Natural killer cell treated with Interleukin-12 subunit alpha and Interleukin-12 subunit beta and Interleukin-15 and Interleukin-18, amount 100 ng/mL, for 72 hours (primary cell): ENCODE measurements around the gene PPME1. TPM values are rescaled to one million over a fixed set of nuclear protein-coding genes. Genes with fewer than 3 reads are reported as not detected.

Experiments
- ATAC-seq, 2 donors: fragments of 150-1000 bp; cut with Tn5 transposase in 1 of 2; sonication (Bioruptor Pico), chemical (Tn5 transposase) in 1 of 2; 2 replicates each; pipeline ENCODE4 v1.10.0; 2021
- DNase-seq: peaks from one replicate; pipeline ENCODE4 v3.0.0; 2022; ENCODE audit warnings: low spot score
- H3K27ac Mint-ChIP-seq, 2 donors: 1 replicate in 1 of 2; 2 replicates in 1 of 2; pipeline ENCODE4 v1.8.0; 2022; ENCODE audit warnings: mixed read lengths in 2 of 2, mild to moderate bottlenecking in 1 of 2, moderate library complexity in 1 of 2
- H3K27me3 Mint-ChIP-seq, 2 donors: 1 replicate in 1 of 2; 2 replicates in 1 of 2; pipeline ENCODE4 v1.8.0; 2022; ENCODE audit warnings: mixed read lengths in 2 of 2
- H3K36me3 Mint-ChIP-seq: one replicate; pipeline ENCODE4 v1.8.0; 2022; ENCODE audit warnings: mixed read lengths
- H3K4me1 Mint-ChIP-seq, 2 donors: 1 replicate in 1 of 2; 2 replicates in 1 of 2; pipeline ENCODE4 v1.8.0; 2022; ENCODE audit warnings: low read depth in 2 of 2, mixed read lengths in 2 of 2, mild to moderate bottlenecking in 1 of 2
- H3K4me3 Mint-ChIP-seq: one replicate; pipeline ENCODE4 v1.8.0; 2022; ENCODE audit warnings: mixed read lengths
- H3K9me3 Mint-ChIP-seq: 2 replicates; pipeline ENCODE4 v1.8.0; 2022; ENCODE audit warnings: mixed read lengths
- total RNA-seq, 2 donors: library from RNA; stranded (reverse); gene quantifications; one replicate each; pipeline ENCODE4 v1.2.3, GENCODE V29; 2022

Gene PPME1
- total RNA-seq, 2 donors from 2014 or later: 50.6 to 51.5 TPM

DNA sequence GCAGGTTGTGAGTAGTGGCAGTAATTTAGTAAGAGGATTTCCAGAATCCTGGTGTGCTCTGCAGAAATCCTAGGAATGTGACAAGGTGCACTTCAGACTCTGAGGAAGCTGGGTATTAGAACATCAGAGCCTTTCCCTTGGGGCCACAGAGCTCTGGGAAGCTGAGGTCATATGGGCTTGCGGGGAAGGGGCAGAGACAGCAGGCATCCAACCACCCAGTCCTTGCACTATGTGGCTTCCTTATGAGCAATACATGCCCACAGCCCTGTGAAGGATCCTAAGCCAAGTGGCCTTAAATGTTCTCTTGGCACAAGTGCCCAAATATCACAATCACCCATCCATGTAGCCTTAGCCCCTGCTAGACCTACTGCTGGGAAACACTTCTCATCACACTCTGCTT, 94.2 kb downstream of the PPME1 start:
- H3K4me3 Mint-ChIP-seq: no peak overlapping the region

DNA sequence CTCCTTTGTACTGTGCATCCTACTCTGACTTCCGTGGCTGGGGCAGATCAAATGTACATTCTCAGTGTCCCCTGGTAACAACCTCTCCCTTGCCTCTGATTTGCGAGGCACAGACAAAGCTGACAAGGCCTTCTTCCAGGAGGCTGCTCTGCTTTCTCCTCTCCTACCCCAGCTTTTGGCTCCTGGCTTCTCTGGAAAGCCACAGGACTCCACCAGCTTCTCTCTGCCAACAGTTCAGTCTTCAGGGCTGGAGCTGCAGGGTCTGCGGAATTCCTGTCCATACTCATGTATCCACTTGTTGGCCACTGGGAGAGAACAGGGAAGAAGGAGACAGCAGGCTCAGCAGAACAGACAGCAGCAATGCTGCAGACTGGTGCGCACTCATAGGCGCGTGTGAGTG, 95.9 kb downstream of the PPME1 start:
- DNase-seq (no peak), ATAC-seq (no peak)
- no peaks in the 10 kb centered on the region for H3K36me3 Mint-ChIP-seq
- H3K27ac Mint-ChIP-seq: no peak overlapping the region
- peaks cover 13 to 31% of the 10 kb centered on the region in 2 donors for H3K27me3 Mint-ChIP-seq
- no peak overlapping the region for H3K4me3 Mint-ChIP-seq
- no peaks in the 10 kb centered on the region for H3K9me3 Mint-ChIP-seq
- peaks cover 0 to 6% of the 10 kb centered on the region in 2 donors for H3K4me1 Mint-ChIP-seq

More for the DNA sequence above, 94.2 kb downstream of the PPME1 start:
- H3K27ac Mint-ChIP-seq: no peak overlapping the region
- H3K9me3 Mint-ChIP-seq: no peaks in the 10 kb centered on the region
- ATAC-seq (no peak), DNase-seq (no peak)
- H3K36me3 Mint-ChIP-seq: no peaks in the 10 kb centered on the region
- H3K4me1 Mint-ChIP-seq: peaks cover 0 to 6% of the 10 kb centered on the region in 2 donors
- H3K27me3 Mint-ChIP-seq: peaks cover 7 to 19% of the 10 kb centered on the region in 2 donors

DNA sequence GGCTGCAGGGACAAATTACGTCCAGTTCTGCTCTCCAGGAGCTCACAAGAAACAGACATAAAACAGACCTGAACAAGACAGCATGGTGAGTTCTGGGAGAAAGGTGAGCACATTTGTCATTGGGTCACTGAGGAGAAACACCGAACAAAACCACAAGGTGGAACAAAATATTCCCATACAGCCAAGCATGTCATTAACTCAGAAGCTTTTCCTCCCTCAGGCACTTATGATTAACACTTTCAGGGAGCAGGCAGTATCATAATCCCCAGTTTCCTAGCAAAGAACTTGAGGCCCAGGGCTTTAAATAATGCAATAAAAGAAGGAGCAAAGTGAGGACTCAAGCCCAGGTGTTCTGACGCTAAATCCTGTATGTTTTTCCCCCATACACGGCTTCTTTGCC, 97.4 kb downstream of the PPME1 start:
- H3K27me3 Mint-ChIP-seq: peaks cover 16 to 35% of the 10 kb centered on the region in 2 donors
- no peak overlapping the region for H3K27ac Mint-ChIP-seq
- H3K4me1 Mint-ChIP-seq: peaks cover 0 to 6% of the 10 kb centered on the region in 2 donors
- H3K36me3 Mint-ChIP-seq: no peaks in the 10 kb centered on the region
- H3K9me3 Mint-ChIP-seq: no peaks in the 10 kb centered on the region
- DNase-seq: no peak
- ATAC-seq: no peak
- no peak overlapping the region for H3K4me3 Mint-ChIP-seq

- Mint-ChIP-seq H3K9me3 (no peaks in the 10 kb centered on the region), H3K4me3 (no peak overlapping the region), H3K4me1 (peaks cover 0 to 6% of the 10 kb centered on the region in 2 donors), H3K27ac (no peak overlapping the region), H3K27me3 (peaks cover 16 to 35% of the 10 kb centered on the region in 2 donors), H3K36me3 (no peaks in the 10 kb centered on the region)
- ATAC-seq (peak in 1 of 2 donors; percentile 50), DNase-seq (no peak)
Measured at GRCh38 chr11:74269161-74269811, 98.2 kb downstream of the PPME1 start.

GRCh38 chr11:74272276-74272675, 101.2 kb downstream of the PPME1 start:
- Mint-ChIP-seq H3K27me3 (peaks cover 22 to 49% of the 10 kb centered on the region in 2 donors), H3K27ac (no peak overlapping the region), H3K36me3 (no peaks in the 10 kb centered on the region), H3K9me3 (no peaks in the 10 kb centered on the region), H3K4me1 (peaks cover 0 to 6% of the 10 kb centered on the region in 2 donors), H3K4me3 (no peak overlapping the region)
- no peak for ATAC-seq
- DNase-seq: no peak

DNA sequence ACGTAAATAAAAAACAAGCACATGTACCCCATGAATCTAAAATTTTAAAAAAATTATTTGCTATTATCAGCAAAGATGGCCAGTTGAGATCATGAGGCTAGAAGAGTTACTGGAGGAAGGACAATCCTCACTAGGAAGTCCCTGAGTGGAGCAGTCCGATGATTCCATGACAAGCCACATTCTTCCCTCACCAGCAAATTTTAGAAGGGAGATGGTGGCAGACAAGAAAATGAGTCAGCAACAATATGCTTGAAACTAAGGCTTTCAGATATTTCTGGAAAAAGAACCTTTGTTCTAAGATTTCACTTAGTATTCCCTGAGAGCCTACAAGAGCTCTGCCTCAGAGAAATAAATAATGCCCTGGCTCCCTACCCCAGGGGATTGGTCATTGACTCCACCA, 105.5 kb downstream of the PPME1 start:
- Mint-ChIP-seq H3K27ac (no peak overlapping the region), H3K36me3 (no peaks in the 10 kb centered on the region), H3K4me1 (no peaks in the 10 kb centered on the region), H3K4me3 (no peak overlapping the region), H3K9me3 (no peaks in the 10 kb centered on the region), H3K27me3 (peaks cover 19 to 37% of the 10 kb centered on the region in 2 donors)
- no peak for DNase-seq
- ATAC-seq: no peak

GRCh38 chr11:74278103-74278502, 107.0 kb downstream of the PPME1 start:
- no peaks in the 10 kb centered on the region for H3K4me1 Mint-ChIP-seq
- no peaks in the 10 kb centered on the region for H3K36me3 Mint-ChIP-seq
- H3K4me3 Mint-ChIP-seq: no peak overlapping the region
- no peak overlapping the region for H3K27ac Mint-ChIP-seq
- peaks cover 14 to 26% of the 10 kb centered on the region in 2 donors for H3K27me3 Mint-ChIP-seq
- ATAC-seq: no peak
- DNase-seq: no peak
- H3K9me3 Mint-ChIP-seq: no peaks in the 10 kb centered on the region

DNA sequence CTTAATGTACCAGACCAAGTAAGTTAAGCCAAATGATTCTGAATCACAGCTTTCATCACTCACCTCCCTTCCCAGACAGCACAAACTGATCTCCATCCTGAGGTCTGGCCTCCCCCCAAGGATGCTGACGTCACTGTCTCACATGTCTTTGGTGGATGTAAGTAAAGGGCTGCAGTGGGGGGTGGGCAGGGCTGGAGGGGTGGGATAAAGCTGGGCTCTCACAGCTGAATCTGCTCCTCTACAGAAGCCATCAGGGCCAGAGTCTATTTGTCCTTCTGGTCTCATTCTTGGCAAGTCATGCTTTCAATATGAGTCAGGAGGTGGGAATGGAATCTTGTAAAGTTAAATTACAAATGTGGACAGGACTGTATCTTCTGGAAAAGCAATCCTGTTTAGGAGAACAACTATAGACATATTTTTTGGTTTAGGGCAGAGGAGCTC, 107.7 kb downstream of the PPME1 start:
- Mint-ChIP-seq H3K4me3 (no peak overlapping the region), H3K27ac (no peak overlapping the region), H3K27me3 (peaks cover 12 to 22% of the 10 kb centered on the region in 2 donors), H3K36me3 (no peaks in the 10 kb centered on the region), H3K9me3 (no peaks in the 10 kb centered on the region), H3K4me1 (no peaks in the 10 kb centered on the region)
- no peak for DNase-seq
- ATAC-seq: no peak

- no peak overlapping the region for H3K4me3 Mint-ChIP-seq
- no peaks in the 10 kb centered on the region for H3K36me3 Mint-ChIP-seq
- ATAC-seq (no peak), DNase-seq (no peak)
- no peak overlapping the region for H3K27ac Mint-ChIP-seq
- H3K4me1 Mint-ChIP-seq: no peaks in the 10 kb centered on the region
- no peaks in the 10 kb centered on the region for H3K9me3 Mint-ChIP-seq
- H3K27me3 Mint-ChIP-seq: peaks cover 12 to 22% of the 10 kb centered on the region in 2 donors
Measured at GRCh38 chr11:74279256-74279655, 108.2 kb downstream of the PPME1 start.

- H3K27ac Mint-ChIP-seq: no peak overlapping the region
- DNase-seq (no peak), ATAC-seq (no peak)
- H3K27me3 Mint-ChIP-seq: peaks cover 14 to 27% of the 10 kb centered on the region in 2 donors
- no peak overlapping the region for H3K4me3 Mint-ChIP-seq
- no peaks in the 10 kb centered on the region for H3K4me1 Mint-ChIP-seq
- H3K36me3 Mint-ChIP-seq: no peaks in the 10 kb centered on the region
- H3K9me3 Mint-ChIP-seq: no peaks in the 10 kb centered on the region
Measured at GRCh38 chr11:74280494-74280893, 109.4 kb downstream of the PPME1 start.

DNA sequence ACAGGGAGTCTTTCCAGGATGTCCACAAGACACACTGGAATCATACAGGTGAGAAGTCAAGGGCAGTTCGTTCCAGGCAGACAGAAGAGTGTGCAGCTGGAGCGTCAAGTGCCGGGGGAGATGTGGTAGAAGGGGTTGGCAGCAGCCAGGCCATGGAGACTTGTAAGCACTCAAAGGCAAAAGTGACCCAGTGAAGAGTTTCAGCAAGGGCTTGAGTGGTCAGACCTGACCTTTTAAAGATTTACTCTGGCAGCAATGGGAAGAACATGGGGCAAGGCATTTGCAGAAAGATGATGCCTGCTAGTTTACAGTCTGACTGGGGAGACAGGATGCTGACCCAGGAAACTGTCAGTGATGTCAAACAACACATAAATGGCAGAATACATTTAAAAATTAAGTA, 111.3 kb downstream of the PPME1 start:
- Mint-ChIP-seq H3K4me3 (no peak overlapping the region), H3K27ac (no peak overlapping the region), H3K4me1 (no peaks in the 10 kb centered on the region), H3K9me3 (no peaks in the 10 kb centered on the region), H3K27me3 (peaks cover 13 to 17% of the 10 kb centered on the region in 2 donors), H3K36me3 (no peaks in the 10 kb centered on the region)
- no peak for DNase-seq
- no peak for ATAC-seq

DNA sequence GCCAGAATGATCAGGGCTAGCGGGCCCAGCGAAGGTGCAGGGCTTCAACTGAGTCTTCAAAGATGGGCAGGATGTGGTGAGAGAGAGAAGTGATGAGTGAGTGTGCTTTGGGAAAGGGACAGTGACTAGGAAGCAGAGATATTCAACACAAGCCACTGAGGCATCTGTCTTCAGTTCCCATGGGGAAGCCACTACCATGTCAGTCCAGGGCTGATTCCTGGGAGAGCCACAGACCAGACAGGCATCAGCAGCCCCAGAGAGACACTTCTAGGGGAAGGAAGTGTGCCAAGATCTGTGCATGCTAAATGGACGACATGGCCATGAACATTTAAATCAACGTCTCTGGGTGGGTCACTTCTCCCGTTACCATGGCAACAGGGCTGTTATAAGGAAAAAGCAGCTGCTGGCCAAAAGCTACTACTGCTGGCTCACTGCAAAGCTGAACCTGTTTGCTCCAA, 111.9 kb downstream of the PPME1 start:
- Mint-ChIP-seq H3K36me3 (no peaks in the 10 kb centered on the region), H3K4me1 (no peaks in the 10 kb centered on the region), H3K27ac (no peak overlapping the region), H3K4me3 (no peak overlapping the region), H3K27me3 (peaks cover 11 to 14% of the 10 kb centered on the region in 2 donors), H3K9me3 (no peaks in the 10 kb centered on the region)
- no peak for DNase-seq
- no peak for ATAC-seq

- H3K4me1 Mint-ChIP-seq: no peaks in the 10 kb centered on the region
- no peak overlapping the region for H3K4me3 Mint-ChIP-seq
- DNase-seq (no peak), ATAC-seq (no peak)
- H3K27me3 Mint-ChIP-seq: peaks cover 7 to 10% of the 10 kb centered on the region in 2 donors
- H3K27ac Mint-ChIP-seq: no peak overlapping the region
- no peaks in the 10 kb centered on the region for H3K9me3 Mint-ChIP-seq
- no peaks in the 10 kb centered on the region for H3K36me3 Mint-ChIP-seq
Measured at GRCh38 chr11:74283580-74284180, 112.6 kb downstream of the PPME1 start.

- Mint-ChIP-seq H3K27ac (no peak overlapping the region), H3K9me3 (no peaks in the 10 kb centered on the region), H3K4me1 (no peaks in the 10 kb centered on the region), H3K27me3 (peaks cover 7 to 10% of the 10 kb centered on the region in 2 donors), H3K36me3 (no peaks in the 10 kb centered on the region), H3K4me3 (no peak overlapping the region)
- no peak for DNase-seq
- no peak for ATAC-seq
Measured at GRCh38 chr11:74284466-74284865, 113.4 kb downstream of the PPME1 start.
